MG63 (cell line): ENCODE results near the gene WDFY2. TPM values are rescaled to one million over a fixed set of nuclear protein-coding genes. Genes with fewer than 3 reads are reported as not detected.

ENCODE experiments used
- DNase-seq: peaks from one replicate; pipeline ENCODE4 v3.0.0-alpha.2; 2020
- H3K27me3 ChIP-seq: fragments of 250-450 bp; sonication (Bioruptor Pico); 2 replicates; pipeline ENCODE4 v1.5.1; 2020; ENCODE audit warnings: mild to moderate bottlenecking, moderate library complexity
- H3K36me3 ChIP-seq: fragments of 250-450 bp; sonication (Bioruptor Pico); 2 replicates; pipeline ENCODE4 v1.5.1; 2020; ENCODE audit warnings: mild to moderate bottlenecking, moderate library complexity
- H3K4me3 ChIP-seq: fragments of 250-450 bp; sonication (Bioruptor Pico); 2 replicates; pipeline ENCODE4 v1.5.1; 2020; ENCODE audit warnings: mild to moderate bottlenecking, moderate library complexity
- H3K9me3 ChIP-seq: fragments of 250-450 bp; sonication (Bioruptor Pico); 2 replicates; pipeline ENCODE4 v1.5.1; 2020; ENCODE audit warnings: mild to moderate bottlenecking, moderate library complexity
- total RNA-seq: library from RNA; depleted of rRNA; stranded (reverse); fragments of >200 nt; shearing (Covaris generic); gene quantifications from 2 replicates; pipeline ENCODE4 v1.2.3, GENCODE V29; 2014; ENCODE audit warnings: low replicate concordance

Gene WDFY2
- total RNA-seq, 1 experiment from 2014 or later = 1.8 TPM

DNA sequence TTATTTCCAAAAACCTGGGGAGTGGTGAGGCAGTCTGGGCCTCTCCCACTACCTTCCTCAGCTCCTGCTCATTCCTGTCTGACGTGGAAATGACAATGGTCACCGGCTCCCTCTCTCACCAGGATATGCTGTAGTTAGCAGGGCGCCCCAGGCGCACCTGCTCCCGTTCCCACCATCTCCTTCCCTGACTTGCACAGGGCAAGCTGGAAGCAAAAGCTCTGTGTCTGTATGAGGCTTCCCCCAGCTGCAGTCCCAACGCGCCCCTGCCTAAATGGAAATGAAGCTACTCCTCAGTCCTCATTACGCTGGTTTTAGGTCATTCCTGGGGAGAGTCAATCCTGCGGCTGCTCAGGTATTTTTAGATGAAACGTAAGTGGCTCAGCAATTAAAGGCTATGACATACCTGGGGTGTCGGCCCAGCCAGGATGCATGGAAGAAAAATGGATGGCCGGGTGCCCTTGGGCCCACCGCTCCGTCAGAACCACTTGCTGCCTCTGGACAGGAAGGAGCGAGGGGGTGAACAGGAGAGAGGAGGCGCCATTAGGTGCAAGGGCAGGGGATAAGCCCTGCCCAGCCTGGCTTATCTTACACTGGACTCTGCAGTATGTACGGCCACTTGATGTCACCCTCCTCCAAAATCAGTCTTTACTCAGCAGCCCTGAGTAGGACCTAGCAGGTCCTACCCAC, 187.3 kb downstream of the WDFY2 start:
- H3K9me3 ChIP-seq = no peaks in the 10 kb centered on the region
- 0 out of 2 replicates have a peak, but pooled peaks cover 2% of the 10 kb centered on the region for H3K36me3 ChIP-seq
- no peaks in the 10 kb centered on the region for H3K27me3 ChIP-seq
- no peak for DNase-seq
- no peak overlapping the region for H3K4me3 ChIP-seq

DNA sequence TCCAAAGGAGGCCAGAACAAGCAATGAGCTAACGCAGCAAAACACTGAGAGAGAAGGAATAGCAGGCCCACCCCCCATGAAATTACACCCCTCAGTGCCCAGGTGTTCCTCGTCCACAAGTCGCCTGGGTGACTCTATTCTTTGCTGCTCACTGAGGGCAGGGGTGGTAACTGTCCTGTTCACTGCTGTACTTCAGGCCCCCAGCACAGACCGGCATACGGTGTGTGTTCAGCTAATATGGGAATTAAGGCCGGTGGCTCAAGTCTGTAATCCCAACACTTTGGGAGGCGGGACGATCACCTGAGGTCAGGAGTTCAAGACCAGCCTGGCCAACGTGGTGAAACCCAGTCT, 187.8 kb downstream of the WDFY2 start:
- H3K36me3 ChIP-seq = no peaks in the 10 kb centered on the region
- no peak overlapping the region for H3K4me3 ChIP-seq
- no peak for DNase-seq
- H3K9me3 ChIP-seq = no peaks in the 10 kb centered on the region
- H3K27me3 ChIP-seq = no peaks in the 10 kb centered on the region

DNA sequence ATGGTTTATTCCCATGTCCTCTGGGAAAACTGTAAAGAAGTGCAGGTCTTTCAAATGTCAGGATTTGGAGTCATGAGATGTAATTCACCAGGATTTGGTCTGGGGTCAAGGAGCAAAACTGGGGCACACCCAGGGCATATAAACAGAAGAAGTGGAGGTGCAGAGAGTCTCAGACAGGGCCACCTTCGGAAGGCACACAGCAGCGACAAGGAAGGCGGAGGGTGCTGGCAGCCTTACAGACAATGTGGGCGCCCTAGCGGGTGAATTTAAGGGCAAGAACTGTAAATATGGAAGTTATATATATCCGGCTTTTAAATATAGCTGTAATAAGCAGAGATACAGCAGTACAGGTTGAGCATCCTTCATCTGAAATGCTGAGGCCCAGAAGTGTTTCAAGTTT, 188.5 kb downstream of the WDFY2 start:
- no peak overlapping the region for H3K4me3 ChIP-seq

DNA sequence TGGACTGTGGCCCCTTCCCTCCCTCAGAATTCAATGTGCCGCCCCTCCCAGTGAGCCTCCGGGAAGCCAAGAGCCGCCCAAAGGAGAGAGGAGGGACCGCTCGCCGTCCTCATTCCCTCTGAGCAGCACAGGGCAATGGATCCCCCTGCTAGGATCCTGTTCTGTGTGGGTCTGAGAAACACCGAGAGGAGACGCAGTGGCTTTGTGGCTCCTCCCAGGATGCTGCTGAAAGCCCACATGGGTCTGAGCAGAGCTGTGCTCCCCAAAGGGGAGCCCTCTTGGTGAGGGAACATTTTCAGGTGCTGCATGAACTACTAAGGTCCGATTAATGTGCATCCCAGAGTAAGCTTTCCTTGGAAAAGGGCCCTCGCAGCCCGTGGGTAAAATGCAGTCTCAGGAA, 189.3 kb downstream of the WDFY2 start:
- Histone ChIP-seq H3K4me3 (no peak overlapping the region), H3K27me3 (no peaks in the 10 kb centered on the region), H3K9me3 (no peaks in the 10 kb centered on the region), H3K36me3 (no peaks in the 10 kb centered on the region)
- DNase-seq = no peak

More for the DNA sequence above, 188.5 kb downstream of the WDFY2 start:
- Histone ChIP-seq H3K9me3 (no peaks in the 10 kb centered on the region), H3K36me3 (no peaks in the 10 kb centered on the region), H3K27me3 (no peaks in the 10 kb centered on the region)
- no peak for DNase-seq

DNA sequence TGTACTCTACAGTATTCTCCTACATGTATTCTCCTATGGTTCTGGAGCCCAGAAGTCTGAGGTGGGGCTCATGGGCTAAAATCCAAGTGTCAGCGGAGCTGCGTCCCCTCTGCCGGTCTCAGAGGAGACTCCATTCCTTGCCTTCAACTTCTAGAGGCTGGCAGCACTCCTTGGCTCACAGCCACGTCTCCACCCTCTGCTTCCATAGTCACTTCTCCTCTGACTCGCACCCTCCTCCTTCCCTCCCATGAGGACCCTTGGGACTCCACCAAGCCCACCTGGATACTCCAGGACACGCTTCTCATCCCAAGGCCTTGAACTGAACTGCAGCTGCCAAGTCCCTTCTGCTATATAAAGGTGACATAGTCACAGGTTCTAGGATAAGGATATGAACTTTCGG, 191.9 kb downstream of the WDFY2 start:
- no peaks in the 10 kb centered on the region for H3K27me3 ChIP-seq
- H3K4me3 ChIP-seq = no peak overlapping the region
- no peaks in the 10 kb centered on the region for H3K9me3 ChIP-seq
- DNase-seq = no peak
- H3K36me3 ChIP-seq = no peaks in the 10 kb centered on the region

DNA sequence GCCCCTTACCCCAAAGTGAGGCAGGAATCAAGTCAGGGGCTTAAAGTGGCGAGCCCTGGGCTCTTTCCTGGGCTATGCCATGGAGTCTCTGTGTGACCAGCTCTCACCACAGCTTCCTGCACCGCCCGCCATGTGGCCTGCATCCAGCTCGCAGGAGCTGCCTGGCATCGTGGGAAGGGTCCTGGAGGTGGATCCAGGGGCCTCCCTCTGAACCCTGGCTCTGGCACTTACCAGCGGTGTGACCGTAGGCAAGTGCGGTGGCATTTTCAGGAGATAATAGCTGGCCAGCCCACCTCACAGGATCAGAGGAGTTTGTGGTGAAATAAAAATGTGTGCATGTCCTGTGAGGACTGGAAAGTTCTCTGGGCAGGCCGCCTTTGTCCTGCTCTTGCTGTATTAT, 193.7 kb downstream of the WDFY2 start:
- Histone ChIP-seq H3K4me3 (no peak overlapping the region), H3K27me3 (no peaks in the 10 kb centered on the region), H3K9me3 (no peaks in the 10 kb centered on the region), H3K36me3 (no peaks in the 10 kb centered on the region)
- DNase-seq = no peak

DNA sequence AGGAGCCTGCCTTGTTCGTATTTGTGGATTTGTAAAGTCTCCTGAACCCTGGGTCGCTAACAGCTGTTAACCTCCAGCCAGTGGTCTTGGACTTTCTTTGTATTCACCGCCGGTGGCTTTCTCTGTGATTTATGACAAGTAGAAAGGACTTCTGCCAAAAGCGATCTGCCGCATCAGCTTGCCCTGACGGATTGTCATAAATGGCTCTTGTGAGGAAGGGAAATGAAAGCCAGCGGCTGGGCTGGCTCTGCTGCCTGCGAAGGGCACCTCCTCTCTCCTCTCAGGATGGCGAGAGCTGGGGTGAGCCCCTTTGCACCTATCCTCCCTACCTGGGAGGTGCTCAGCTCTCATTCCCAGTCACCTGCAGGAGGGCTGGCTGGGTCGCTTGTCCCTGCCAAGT, 194.1 kb downstream of the WDFY2 start:
- Histone ChIP-seq H3K36me3 (no peaks in the 10 kb centered on the region), H3K4me3 (no peak overlapping the region), H3K9me3 (no peaks in the 10 kb centered on the region), H3K27me3 (no peaks in the 10 kb centered on the region)
- no peak for DNase-seq

DNA sequence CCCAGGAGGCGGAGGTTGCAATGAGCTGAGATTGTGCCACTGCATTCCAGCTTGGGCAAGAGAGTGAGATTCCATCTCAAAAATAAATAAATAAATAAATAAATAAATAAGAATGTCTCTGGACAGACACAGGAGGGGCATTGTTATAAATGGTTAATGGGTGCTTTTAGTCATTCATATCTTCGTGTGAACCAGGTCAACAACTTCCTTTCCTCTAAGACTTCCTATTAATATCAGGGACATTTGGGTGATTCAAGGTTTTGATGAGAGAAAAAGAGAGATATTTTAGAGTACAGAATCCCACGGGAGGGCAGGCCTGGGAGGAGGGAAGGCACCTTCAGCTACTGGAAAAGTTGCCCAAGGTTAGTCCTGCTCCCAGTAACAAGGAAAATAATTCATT, 195.8 kb downstream of the WDFY2 start:
- no peak for DNase-seq
- no peaks in the 10 kb centered on the region for H3K27me3 ChIP-seq
- no peak overlapping the region for H3K4me3 ChIP-seq
- H3K9me3 ChIP-seq = no peaks in the 10 kb centered on the region
- H3K36me3 ChIP-seq = no peaks in the 10 kb centered on the region

DNA sequence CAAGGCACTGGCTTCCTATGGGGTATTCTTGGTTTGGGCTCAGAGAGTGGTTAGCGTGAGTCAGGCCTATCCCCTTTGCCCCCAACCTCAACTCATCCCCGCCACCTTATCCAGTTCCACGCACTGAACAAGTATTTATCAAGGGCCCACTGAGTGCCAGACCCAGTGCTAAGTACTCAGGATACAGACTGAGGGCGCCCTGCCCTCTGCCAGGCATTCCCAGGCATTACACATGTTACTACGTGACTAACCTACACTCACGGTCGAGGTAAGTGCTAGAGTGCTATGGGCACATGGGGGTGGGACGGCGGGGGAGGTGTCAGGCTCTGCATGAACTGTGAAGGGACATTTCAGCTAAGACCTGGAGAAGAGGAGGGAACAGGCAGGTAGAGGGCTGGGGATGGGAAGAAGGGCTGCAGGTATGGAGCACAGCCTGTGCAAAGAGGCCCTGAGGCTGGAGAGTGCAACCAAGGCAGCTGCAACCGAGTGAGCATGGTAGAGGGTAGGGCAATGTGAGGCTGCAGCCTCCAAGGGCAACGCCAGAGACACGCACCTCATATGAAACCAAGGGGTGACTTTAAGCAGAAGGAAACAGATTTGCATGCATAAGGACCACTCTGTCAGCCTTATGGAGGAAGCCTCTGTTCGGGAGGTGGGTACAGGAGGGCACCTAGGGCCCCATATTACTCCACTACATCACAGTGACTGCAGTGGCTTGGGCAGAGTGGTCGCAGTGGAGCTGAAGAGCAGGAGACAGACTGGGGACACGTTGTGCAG, 197.2 kb downstream of the WDFY2 start:
- no peaks in the 10 kb centered on the region for H3K9me3 ChIP-seq
- no peaks in the 10 kb centered on the region for H3K27me3 ChIP-seq
- no peaks in the 10 kb centered on the region for H3K36me3 ChIP-seq
- peak; percentile 31 for DNase-seq
- no peak overlapping the region for H3K4me3 ChIP-seq

DNA sequence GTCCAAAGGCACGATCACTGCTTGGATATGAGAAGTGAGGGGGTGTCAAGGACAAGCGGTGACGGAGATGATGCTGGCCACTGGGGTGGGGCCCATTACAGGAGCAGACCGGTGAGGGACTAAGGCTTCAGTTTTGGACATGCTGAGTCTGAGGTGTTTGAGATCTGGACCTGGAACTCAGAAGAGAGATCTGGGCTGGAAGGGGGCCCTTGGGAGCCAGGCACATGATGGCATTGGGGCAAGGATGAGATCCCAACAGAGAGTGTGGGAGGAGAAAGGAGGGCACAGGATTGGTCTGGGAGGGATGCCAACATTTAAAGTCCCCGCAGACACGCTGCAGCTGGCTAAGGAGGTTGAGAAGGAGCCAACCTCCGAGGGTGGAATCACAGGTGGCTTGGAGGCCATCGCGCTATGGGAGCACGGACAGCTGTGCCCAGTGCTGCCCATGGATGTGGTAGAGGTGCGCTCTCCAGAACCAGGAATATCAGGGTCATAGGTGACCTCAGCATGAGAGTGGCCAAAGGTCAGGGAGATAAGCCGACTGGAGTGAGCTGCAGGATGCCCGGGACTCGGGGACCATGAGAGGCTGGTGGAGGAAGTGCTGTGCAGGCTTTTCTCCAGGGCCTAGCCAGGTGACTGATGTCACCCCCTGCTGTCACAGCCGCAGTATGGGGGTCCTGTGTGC, 197.9 kb downstream of the WDFY2 start:
- no peaks in the 10 kb centered on the region for H3K9me3 ChIP-seq
- DNase-seq = no peak
- H3K36me3 ChIP-seq = no peaks in the 10 kb centered on the region
- H3K27me3 ChIP-seq = no peaks in the 10 kb centered on the region
- no peak overlapping the region for H3K4me3 ChIP-seq

DNA sequence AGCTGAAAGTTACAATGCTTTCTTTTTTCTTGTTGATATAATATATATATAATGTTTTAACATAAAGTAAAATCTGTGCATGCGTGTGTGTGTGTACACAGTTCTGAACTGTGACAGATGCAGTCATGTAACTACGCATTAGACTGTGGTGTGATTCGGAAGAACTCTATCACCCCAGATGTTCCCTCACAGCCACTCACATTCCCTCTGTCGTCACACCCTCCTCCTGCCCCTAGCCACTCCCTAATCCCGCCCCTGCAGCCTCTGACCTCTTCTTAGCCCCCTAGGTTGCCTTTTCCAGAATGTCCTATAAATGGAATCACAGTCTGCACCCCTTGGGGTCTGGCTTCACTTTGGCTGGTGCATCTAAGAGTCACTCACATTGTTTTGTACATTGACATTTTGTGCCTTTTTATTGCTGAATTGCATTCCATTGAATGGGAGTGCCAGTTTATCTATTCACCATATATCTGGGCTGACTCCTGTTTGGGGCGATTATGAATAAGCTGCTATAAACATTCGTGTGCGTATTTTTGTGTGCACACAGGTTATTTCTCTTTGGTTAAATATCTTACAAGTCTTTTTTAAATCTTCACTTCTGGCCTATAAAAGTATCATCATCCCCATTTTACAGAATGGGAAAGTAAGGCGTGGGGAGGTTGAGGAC, 199.3 kb downstream of the WDFY2 start:
- no peak for DNase-seq
- Histone ChIP-seq H3K9me3 (no peaks in the 10 kb centered on the region), H3K36me3 (no peaks in the 10 kb centered on the region), H3K4me3 (no peak overlapping the region), H3K27me3 (no peaks in the 10 kb centered on the region)

DNA sequence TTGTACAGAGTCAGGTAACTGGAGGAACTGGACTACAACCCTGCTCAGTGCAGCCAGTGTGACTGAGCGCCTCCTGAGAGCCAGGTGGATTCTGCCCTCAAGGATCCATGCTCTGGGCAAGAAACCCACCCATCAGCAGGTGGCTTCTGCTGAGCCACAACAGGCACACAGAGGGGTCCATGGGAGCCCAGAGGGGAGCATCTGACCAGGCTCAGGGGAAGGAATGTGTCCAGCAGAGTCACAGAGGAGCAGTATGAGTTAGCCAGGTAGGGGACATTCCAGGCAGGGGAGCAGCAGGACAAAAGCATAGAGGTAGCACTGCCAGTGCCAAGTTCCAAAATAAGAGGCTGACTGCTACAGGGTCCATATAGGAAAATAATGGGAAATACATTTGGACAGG, 199.8 kb downstream of the WDFY2 start:
- no peak overlapping the region for H3K4me3 ChIP-seq

DNA sequence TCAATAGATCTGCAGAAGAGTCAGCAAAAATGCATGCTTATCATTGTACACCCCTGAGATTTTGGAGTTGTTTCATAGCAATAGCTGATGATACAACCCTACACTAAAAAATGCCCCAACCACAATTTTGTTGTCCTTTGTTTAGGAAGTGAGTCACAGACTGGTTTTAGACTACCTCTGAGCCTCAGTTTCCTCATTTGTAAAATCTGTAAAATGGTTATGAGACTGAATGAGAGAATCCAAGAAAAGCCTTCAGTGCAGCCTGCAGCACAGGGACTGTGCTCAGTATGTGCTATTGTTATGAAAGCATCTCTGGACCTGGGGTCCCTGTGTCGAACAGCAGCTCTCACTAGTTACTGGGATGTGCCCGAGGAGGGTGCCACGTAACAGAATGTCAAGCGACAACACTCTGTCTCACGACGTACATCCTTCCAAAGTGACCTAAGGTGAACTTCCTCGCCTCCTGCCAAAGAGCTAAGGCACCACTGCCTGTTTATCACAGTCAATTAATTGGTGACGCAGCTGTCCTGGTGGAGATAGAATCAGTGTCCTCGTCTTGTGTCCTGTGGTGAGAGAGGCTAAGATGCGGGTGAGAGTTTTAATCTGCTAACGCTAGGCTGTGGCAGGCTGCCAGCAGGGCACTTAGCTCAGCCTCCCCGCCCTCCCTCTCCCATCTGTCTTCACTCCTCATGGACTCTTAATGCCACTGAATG, 201.6 kb downstream of the WDFY2 start:
- DNase-seq = no peak
- Histone ChIP-seq H3K4me3 (no peak overlapping the region), H3K9me3 (no peaks in the 10 kb centered on the region)

More for the DNA sequence above, 199.8 kb downstream of the WDFY2 start:
- Histone ChIP-seq H3K36me3 (no peaks in the 10 kb centered on the region), H3K9me3 (no peaks in the 10 kb centered on the region), H3K27me3 (no peaks in the 10 kb centered on the region)
- DNase-seq = no peak

DNA sequence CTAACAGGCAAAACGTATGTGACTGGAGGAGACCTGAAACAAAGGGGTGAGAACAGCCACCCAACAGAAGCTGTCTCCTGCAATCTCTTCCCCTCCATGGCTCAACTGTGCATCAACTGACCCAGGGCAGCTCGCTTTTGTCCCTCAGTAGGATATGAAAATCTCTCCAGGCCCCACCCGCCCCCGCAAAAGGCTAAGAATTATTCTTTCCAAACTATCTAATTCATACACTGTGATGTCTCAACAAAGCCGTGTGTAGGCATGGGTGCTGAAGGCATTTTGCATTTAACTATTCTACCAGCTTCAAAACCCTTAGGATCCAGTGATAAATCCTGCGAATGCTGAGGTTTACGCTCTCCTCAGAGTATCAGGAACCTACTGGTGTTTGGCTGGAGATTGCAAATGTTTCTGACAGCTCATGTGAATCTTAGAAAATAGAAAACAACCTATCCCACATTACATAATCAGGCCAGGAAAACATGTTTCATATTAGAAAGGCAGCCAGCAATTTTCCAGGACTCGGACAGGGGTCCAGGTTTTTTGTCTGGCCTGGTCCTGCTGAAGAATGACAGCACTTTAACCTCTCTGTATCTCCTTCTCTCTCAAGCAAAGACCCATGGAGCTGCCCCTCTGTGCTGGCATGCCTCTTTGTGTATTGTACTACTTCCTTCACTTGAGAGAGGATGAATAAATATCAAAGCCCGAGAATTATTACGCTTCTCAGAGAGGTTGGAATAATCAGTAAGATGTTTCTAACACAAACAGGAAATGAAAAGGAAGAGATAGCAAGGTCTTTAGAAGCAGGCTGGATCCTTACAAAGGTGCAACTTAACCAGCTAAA, 202.4 kb downstream of the WDFY2 start:
- no peak for DNase-seq

More for the DNA sequence above, 201.6 kb downstream of the WDFY2 start:
- Histone ChIP-seq H3K36me3 (no peaks in the 10 kb centered on the region), H3K27me3 (no peaks in the 10 kb centered on the region)

DNA sequence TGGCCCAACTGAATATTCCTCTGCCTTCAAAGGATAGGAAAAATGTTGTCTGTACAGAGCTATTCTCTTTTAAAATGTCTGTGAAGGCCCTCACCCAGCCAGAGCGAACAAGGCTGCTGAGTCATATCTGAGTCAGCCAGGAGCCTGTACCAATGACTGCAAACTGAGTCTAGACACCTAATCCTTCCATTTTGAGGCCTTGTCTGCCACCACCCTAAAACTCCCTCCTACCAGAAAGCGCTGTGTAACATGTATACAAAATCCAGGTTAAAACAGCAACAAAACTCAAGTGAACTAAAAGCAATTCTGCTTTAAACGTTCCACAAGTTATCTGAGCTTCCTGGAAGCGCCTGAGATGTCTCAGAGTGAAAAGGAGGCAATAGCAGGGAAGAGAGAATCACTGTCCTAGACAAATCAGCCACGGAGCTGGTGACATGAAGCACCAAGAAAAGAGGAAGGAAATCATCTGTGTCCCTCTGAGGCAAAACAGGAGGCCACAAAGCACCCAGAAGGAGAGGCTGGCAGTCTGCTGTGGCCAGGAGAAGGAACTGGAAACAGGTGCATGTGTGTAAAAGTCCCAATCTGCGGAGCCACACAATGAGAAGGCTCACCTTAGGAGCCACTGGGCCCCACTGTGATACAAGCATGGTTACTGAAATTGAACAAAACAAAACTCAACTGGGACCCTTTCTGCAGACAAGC, 209.5 kb downstream of the WDFY2 start:
- no peaks in the 10 kb centered on the region for H3K36me3 ChIP-seq
- no peaks in the 10 kb centered on the region for H3K27me3 ChIP-seq
- peak; percentile 83 for DNase-seq
- H3K9me3 ChIP-seq = no peaks in the 10 kb centered on the region
- H3K4me3 ChIP-seq = no peak overlapping the region

More for the DNA sequence above, 202.4 kb downstream of the WDFY2 start:
- Histone ChIP-seq H3K9me3 (no peaks in the 10 kb centered on the region), H3K27me3 (no peaks in the 10 kb centered on the region), H3K4me3 (no peak overlapping the region), H3K36me3 (no peaks in the 10 kb centered on the region)
